Measurements from ENCODE around the gene PTGDS.

- TF ChIP-seq POLR2A (IDR thresholded peaks at IDR 0.05; ENCODE audit: low read depth, low read length), result peak; percentile 58; the same call in 1 of the 2 replicates
- TF ChIP-seq POLR2AphosphoS5 (IDR thresholded peaks at IDR 0.05; ENCODE audit: low read depth, low read length), result no peak
Measured at GRCh38 chr9:136991993-136992818, 14.9 kb downstream of the PTGDS start, which contains the start of gene PAXX.
